A673 (cell line): ENCODE results near the gene SLC35D3. TPM values are rescaled to one million over a fixed set of nuclear protein-coding genes. Genes with fewer than 3 reads are reported as not detected.

Source experiments
- BruUV-seq: library from RNA; stranded (reverse); fragments of 400-500 nt; replicated peaks from 2 replicates; lab custom pipeline; 2021; lab: Mats Ljungman, UMichigan
- CTCF ChIA-PET: fragments of 300-600 bp; sonication (Branson Sonifier 250); formaldehyde crosslinking; loops from one replicate; lab custom pipeline; 2022; ENCODE audit warnings: antibody characterized with exemption; lab: Charles Lee
- POLR2A ChIA-PET: fragments of 300-600 bp; sonication (Branson Sonifier 250); formaldehyde crosslinking; loops from one replicate; lab custom pipeline; 2022; ENCODE audit warnings: antibody characterized with exemption; ENCODE audit not compliant: low non-redundant PET; lab: Charles Lee
- DNase-seq: peaks from one replicate; pipeline ENCODE4 v3.0.0-alpha.2; 2015; ENCODE audit warnings: low spot score
- H3K27ac ChIP-seq: fragments of 200-600 bp; sonication (generic); 2 replicates; pipeline ENCODE4 v1.5.1; 2016; ENCODE audit warnings: mixed run types, low read depth, mild to moderate bottlenecking, mixed read lengths, antibody characterized with exemption, low read length; ENCODE audit not compliant: poor library complexity, severe bottlenecking
- H3K27me3 ChIP-seq: fragments of 200-600 bp; sonication (generic); replicated peaks from 2 replicates; pipeline ENCODE4 v1.6.1; 2017; ENCODE audit warnings: mixed run types, low read depth, mild to moderate bottlenecking, mixed read lengths, antibody characterized with exemption, low read length; ENCODE audit not compliant: insufficient read depth, poor library complexity
- H3K36me3 ChIP-seq: fragments of 200-600 bp; sonication (generic); 2 replicates; pipeline ENCODE4 v1.6.1; 2016; ENCODE audit warnings: mixed run types, mild to moderate bottlenecking, mixed read lengths, antibody characterized with exemption, low read length; ENCODE audit not compliant: insufficient read depth, poor library complexity, severe bottlenecking
- H3K4me1 ChIP-seq: fragments of 200-600 bp; sonication (generic); 2 replicates; pipeline ENCODE4 v1.6.1; 2017; ENCODE audit warnings: mixed run types, mild to moderate bottlenecking, mixed read lengths, antibody characterized with exemption, low read length; ENCODE audit not compliant: insufficient read depth, poor library complexity, severe bottlenecking
- H3K4me3 ChIP-seq: fragments of 200-600 bp; sonication (generic); 2 replicates; pipeline ENCODE4 v1.5.1; 2016; ENCODE audit warnings: low read depth, mixed run types, mild to moderate bottlenecking, mixed read lengths, low read length; ENCODE audit not compliant: poor library complexity, severe bottlenecking
- H3K9me3 ChIP-seq: fragments of 200-600 bp; sonication (generic); 2 replicates; pipeline ENCODE4 v1.6.1; 2016; ENCODE audit warnings: mixed run types, low read depth, mild to moderate bottlenecking, mixed read lengths, antibody characterized with exemption, low read length; ENCODE audit not compliant: poor library complexity, severe bottlenecking
- EZH2 ChIP-seq: fragments of 200-600 bp; sonication (generic); IDR thresholded peaks from 2 replicates; pipeline ENCODE4 v1.6.1; 2017; ENCODE audit warnings: borderline replicate concordance, low read depth, mild to moderate bottlenecking, mixed read lengths, antibody characterized with exemption, low read length; ENCODE audit not compliant: poor library complexity, severe bottlenecking
- intact Hi-C: fragments of 100-400 bp; cut with micrococcal nuclease; formaldehyde crosslinking; loops from one replicate; pipeline ENCODE4 v1.10.0; 2022; ENCODE audit not compliant: unreplicated experiment
- total RNA-seq: library from RNA; stranded (reverse); gene quantifications from 2 replicates; pipeline ENCODE4 v1.2.3, GENCODE V29; 2021
- TF ChIP-seq, protein P1 (sequence below): fragments of 300-800, 200-600 bp; sonication (generic); conservative IDR thresholded peaks from 2 replicates; pipeline ENCODE4 v1.5.1; 2017; ENCODE audit warnings: low read depth, mild to moderate bottlenecking, antibody characterized with exemption, low read length, moderate library complexity, mixed read lengths

The SLC35D3 gene
- total RNA-seq, 1 experiment from 2014 or later, result not detected

DNA sequence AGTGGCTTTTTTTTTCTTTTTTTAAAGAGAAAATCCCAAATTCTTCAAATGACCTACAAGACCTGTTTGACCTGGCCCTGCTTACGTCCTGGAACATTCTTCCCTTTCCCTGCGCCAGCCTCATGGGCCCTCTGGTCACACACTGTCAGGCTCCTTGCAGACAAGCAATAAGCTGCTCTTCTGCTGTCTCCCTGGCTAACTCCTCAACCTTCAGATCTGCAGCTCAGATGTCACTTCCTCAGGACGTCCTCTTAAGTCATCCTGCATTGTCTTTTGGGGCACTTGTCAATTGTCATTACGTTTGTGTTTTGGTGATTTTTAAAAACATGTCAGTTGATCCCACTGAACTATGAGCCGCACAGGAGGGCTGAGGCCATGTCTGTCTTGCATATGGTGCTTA is 28.9 kb upstream of the SLC35D3 start:
- Histone ChIP-seq H3K36me3 (no peaks in the 10 kb centered on the region), H3K27ac (no peak overlapping the region), H3K9me3 (no peaks in the 10 kb centered on the region), H3K4me3 (no peak overlapping the region), H3K27me3 (no peaks in the 10 kb centered on the region), H3K4me1 (peaks cover 26% of the 10 kb centered on the region)
- DNase-seq, result no peak
- TF ChIP-seq EZH2, result no peak
- TF ChIP-seq, protein P1, sequence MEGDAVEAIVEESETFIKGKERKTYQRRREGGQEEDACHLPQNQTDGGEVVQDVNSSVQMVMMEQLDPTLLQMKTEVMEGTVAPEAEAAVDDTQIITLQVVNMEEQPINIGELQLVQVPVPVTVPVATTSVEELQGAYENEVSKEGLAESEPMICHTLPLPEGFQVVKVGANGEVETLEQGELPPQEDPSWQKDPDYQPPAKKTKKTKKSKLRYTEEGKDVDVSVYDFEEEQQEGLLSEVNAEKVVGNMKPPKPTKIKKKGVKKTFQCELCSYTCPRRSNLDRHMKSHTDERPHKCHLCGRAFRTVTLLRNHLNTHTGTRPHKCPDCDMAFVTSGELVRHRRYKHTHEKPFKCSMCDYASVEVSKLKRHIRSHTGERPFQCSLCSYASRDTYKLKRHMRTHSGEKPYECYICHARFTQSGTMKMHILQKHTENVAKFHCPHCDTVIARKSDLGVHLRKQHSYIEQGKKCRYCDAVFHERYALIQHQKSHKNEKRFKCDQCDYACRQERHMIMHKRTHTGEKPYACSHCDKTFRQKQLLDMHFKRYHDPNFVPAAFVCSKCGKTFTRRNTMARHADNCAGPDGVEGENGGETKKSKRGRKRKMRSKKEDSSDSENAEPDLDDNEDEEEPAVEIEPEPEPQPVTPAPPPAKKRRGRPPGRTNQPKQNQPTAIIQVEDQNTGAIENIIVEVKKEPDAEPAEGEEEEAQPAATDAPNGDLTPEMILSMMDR, result no peak
- ChIA-PET POLR2A (no interaction called here), CTCF (no interaction called here)
- no TSS peak for BruUV-seq
- intact Hi-C loops, result no loop called here

DNA sequence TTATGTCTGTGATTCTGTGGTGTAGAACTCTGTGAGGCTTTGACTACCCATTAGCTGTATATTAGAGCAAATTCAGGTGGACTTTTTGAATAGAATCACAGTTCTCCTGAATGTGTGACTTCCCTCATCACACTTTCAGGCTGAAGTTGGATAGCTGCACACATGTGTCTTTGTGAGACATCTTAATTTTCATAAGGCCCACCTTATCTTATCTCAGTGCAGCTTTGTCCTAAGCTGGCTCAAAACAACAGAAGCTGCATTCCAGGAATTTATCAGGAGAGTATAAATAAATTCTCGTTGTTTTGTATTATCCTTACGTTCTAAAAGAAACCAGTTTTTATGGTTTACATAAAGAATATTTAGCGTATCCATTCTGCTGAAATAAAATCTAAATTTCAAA is 26.2 kb upstream of the SLC35D3 start:
- Histone ChIP-seq H3K4me1 (no peaks in the 10 kb centered on the region), H3K9me3 (no peaks in the 10 kb centered on the region), H3K27me3 (no peaks in the 10 kb centered on the region), H3K4me3 (no peak overlapping the region), H3K36me3 (no peaks in the 10 kb centered on the region), H3K27ac (no peak overlapping the region)
- BruUV-seq, result no TSS peak
- TF ChIP-seq, protein P1, result no peak
- no peak for TF ChIP-seq EZH2
- intact Hi-C loops, result no loop called here
- CTCF ChIA-PET, result no interaction called here
- POLR2A ChIA-PET, result no interaction called here
- DNase-seq, result no peak

- no peaks in the 10 kb centered on the region for H3K36me3 ChIP-seq
- H3K4me1 ChIP-seq, result no peaks in the 10 kb centered on the region
- TF ChIP-seq, protein P1, result no peak
- TF ChIP-seq EZH2, result no peak
- ChIA-PET POLR2A (no interaction called here), CTCF (interaction anchor here (0.6 kb wide), 1 partner anchor 988 kb away, joined by 3 read pairs; no protein-coding TSS in a partner anchor)
- H3K4me3 ChIP-seq, result no peak overlapping the region
- BruUV-seq, result no TSS peak
- no peak overlapping the region for H3K27ac ChIP-seq
- H3K9me3 ChIP-seq, result no peaks in the 10 kb centered on the region
- DNase-seq, result no peak
- H3K27me3 ChIP-seq, result no peaks in the 10 kb centered on the region
- intact Hi-C loops, result no loop called here
Observed at GRCh38 chr6:136897071-136897470, 25.0 kb upstream of the SLC35D3 start.
